IMR-90 (cell line): ENCODE measurements around the gene DYNC2LI1. TPM values are rescaled to one million over a fixed set of nuclear protein-coding genes. Genes with fewer than 3 reads are reported as not detected.

ENCODE experiments used
- ATAC-seq: fragments of 200-7000 bp; cut with Tn5 transposase; 2 replicates; pipeline ENCODE4 v1.9.1; 2020; ENCODE audit warnings: low read depth, mild to moderate bottlenecking, moderate library complexity
- BruUV-seq: library from RNA; stranded (reverse); fragments of 400-500 nt; replicated peaks from 2 replicates; lab custom pipeline; 2021; lab: Mats Ljungman, UMichigan
- CTCF ChIA-PET: fragments of 300-600 bp; formaldehyde crosslinking; extraction: SDS; loops from one replicate; lab custom pipeline; 2021; ENCODE audit warnings: antibody characterized with exemption; lab: Yijun Ruan, JAX
- POLR2A ChIA-PET: fragments of 300-600 bp; sonication (Branson Sonifier 250); formaldehyde crosslinking; loops from one replicate; lab custom pipeline; 2022; ENCODE audit warnings: antibody characterized with exemption; ENCODE audit not compliant: unreplicated experiment; lab: Charles Lee
- DNase-seq: peaks from one replicate; pipeline ENCODE4 v3.0.0; 2013
- H2AFZ ChIP-seq: replicated peaks from 2 replicates; pipeline ENCODE3; 2013; ENCODE audit warnings: low read length, mild to moderate bottlenecking; ENCODE audit not compliant: poor library complexity
- H2AK5ac ChIP-seq: 2 replicates; pipeline ENCODE4 v1.6.1; 2013; ENCODE audit warnings: low read depth, low read length, inconsistent platforms
- H2AK9ac ChIP-seq: replicated peaks from 2 replicates; pipeline ENCODE3; 2013; ENCODE audit warnings: mild to moderate bottlenecking, low read depth, low read length, moderate library complexity; ENCODE audit not compliant: poor library complexity
- H2BK120ac ChIP-seq: 2 replicates; pipeline ENCODE4 v1.6.1; 2013; ENCODE audit warnings: low read depth, low read length, inconsistent platforms
- H2BK15ac ChIP-seq: 3 replicates; pipeline ENCODE4 v1.6.1; 2013; ENCODE audit warnings: low read depth, low read length, inconsistent platforms
- H2BK20ac ChIP-seq: 2 replicates; pipeline ENCODE4 v1.6.1; 2013; ENCODE audit warnings: low read depth, mild to moderate bottlenecking, inconsistent platforms, low read length, moderate library complexity
- H2BK5ac ChIP-seq: 2 replicates; pipeline ENCODE4 v1.6.1; 2013; ENCODE audit warnings: mild to moderate bottlenecking, low read depth, low read length, inconsistent platforms; ENCODE audit not compliant: poor library complexity, severe bottlenecking
- H3K14ac ChIP-seq: replicated peaks from 2 replicates; pipeline ENCODE4 v1.6.1; 2013; ENCODE audit warnings: low read depth, low read length, inconsistent platforms
- H3K18ac ChIP-seq: 2 replicates; pipeline ENCODE4 v1.6.1; 2013; ENCODE audit warnings: low read depth, low read length, control low read depth
- H3K23ac ChIP-seq: 2 replicates; pipeline ENCODE4 v1.6.1; 2013; ENCODE audit warnings: low read depth, low read length, inconsistent platforms
- H3K27ac ChIP-seq: 2 replicates; pipeline ENCODE4 v1.5.1; 2013; ENCODE audit warnings: mild to moderate bottlenecking, control low read depth, low read length; ENCODE audit not compliant: insufficient read depth
- H3K27me3 ChIP-seq: 2 replicates; pipeline ENCODE4 v1.6.1; 2013; ENCODE audit warnings: low read length; ENCODE audit not compliant: control insufficient read depth, insufficient read depth
- H3K36me3 ChIP-seq: 2 replicates; pipeline ENCODE4 v1.6.1; 2013; ENCODE audit warnings: low read length, mixed read lengths; ENCODE audit not compliant: control insufficient read depth, insufficient read depth
- H3K4ac ChIP-seq: 2 replicates; pipeline ENCODE4 v1.6.1; 2013; ENCODE audit warnings: low read depth, low read length, inconsistent platforms
- H3K4me1 ChIP-seq: 2 replicates; pipeline ENCODE4 v1.6.1; 2013; ENCODE audit warnings: low read length, mixed read lengths; ENCODE audit not compliant: control insufficient read depth, insufficient read depth
- H3K4me2 ChIP-seq: 2 replicates; pipeline ENCODE4 v1.6.1; 2013; ENCODE audit warnings: low read depth, mild to moderate bottlenecking, control low read depth, low read length, moderate library complexity
- H3K4me3 ChIP-seq: 2 replicates; pipeline ENCODE4 v1.5.1; 2013; ENCODE audit warnings: low read depth, mild to moderate bottlenecking, control low read depth, low read length, moderate library complexity; ENCODE audit not compliant: insufficient read depth
- H3K56ac ChIP-seq: 2 replicates; pipeline ENCODE4 v1.6.1; 2013; ENCODE audit warnings: low read length, inconsistent platforms; ENCODE audit not compliant: insufficient read depth; ENCODE audit errors: extremely low read depth
- H3K79me1 ChIP-seq, 2 experiments: 2 replicates each; pipeline ENCODE4 v1.6.1; 2013; ENCODE audit warnings: low read length in 2 of 2, inconsistent platforms in 1 of 2, low read depth in 1 of 2
- H3K9ac ChIP-seq: 2 replicates; pipeline ENCODE4 v1.6.1; 2013; ENCODE audit warnings: low read depth, low read length, control low read depth
- H3K9me1 ChIP-seq: 2 replicates; pipeline ENCODE4 v1.6.1; 2013; ENCODE audit warnings: low read length, inconsistent platforms; ENCODE audit not compliant: insufficient read depth
- H3K9me3 ChIP-seq: 2 replicates; pipeline ENCODE4 v1.6.1; 2013; ENCODE audit warnings: low read length; ENCODE audit not compliant: control insufficient read depth, insufficient read depth
- H4K20me1 ChIP-seq: 2 replicates; pipeline ENCODE4 v1.6.1; 2013; ENCODE audit warnings: low read length, inconsistent platforms; ENCODE audit not compliant: insufficient read depth
- H4K5ac ChIP-seq: 2 replicates; pipeline ENCODE4 v1.6.1; 2013; ENCODE audit warnings: mild to moderate bottlenecking, low read depth, low read length, control low read depth
- H4K8ac ChIP-seq, 2 experiments: 2 replicates each; pipeline ENCODE4 v1.6.1; 2013; ENCODE audit warnings: low read depth in 2 of 2, low read length in 2 of 2, control low read depth in 1 of 2, inconsistent platforms in 1 of 2
- H4K91ac ChIP-seq: 2 replicates; pipeline ENCODE4 v1.6.1; 2013; ENCODE audit warnings: low read depth, low read length, inconsistent platforms; ENCODE audit not compliant: insufficient read depth
- BHLHE40 ChIP-seq: fragments of 150-350 bp; IDR thresholded peaks from 2 replicates; pipeline ENCODE4 v1.6.1; 2016; ENCODE audit warnings: mild to moderate bottlenecking, low read depth, low read length
- CEBPB ChIP-seq: IDR thresholded peaks from 2 replicates; pipeline ENCODE4 v1.6.1; 2012; ENCODE audit warnings: low read depth, low read length, improper control_type of control experiment
- CHD1 ChIP-seq: IDR thresholded peaks from 2 replicates; pipeline ENCODE4 v1.6.1; 2012; ENCODE audit warnings: low read depth, low read length, improper control_type of control experiment
- FOS ChIP-seq: fragments of 150-350 bp; IDR thresholded peaks from 2 replicates; pipeline ENCODE4 v1.6.1; 2016; ENCODE audit warnings: low read depth, low read length
- MAFK ChIP-seq: IDR thresholded peaks from 2 replicates; pipeline ENCODE4 v1.6.1; 2012; ENCODE audit warnings: low read depth, low read length, improper control_type of control experiment
- MAZ ChIP-seq: IDR thresholded peaks from 2 replicates; pipeline ENCODE4 v1.6.1; 2012; ENCODE audit warnings: low read depth, mild to moderate bottlenecking, low read length, improper control_type of control experiment, moderate library complexity, borderline replicate concordance
- MXI1 ChIP-seq: IDR thresholded peaks from 2 replicates; pipeline ENCODE4 v1.6.1; 2012; ENCODE audit warnings: low read depth, mild to moderate bottlenecking, low read length, moderate library complexity, borderline replicate concordance
- NFE2L2 ChIP-seq: fragments of 150-350 bp; IDR thresholded peaks from 2 replicates; pipeline ENCODE4 v1.6.1; 2016; ENCODE audit warnings: low read depth, mild to moderate bottlenecking, low read length
- POLR2A ChIP-seq: IDR thresholded peaks from 2 replicates; pipeline ENCODE4 v1.6.1; 2012; ENCODE audit warnings: mild to moderate bottlenecking, low read depth, low read length
- RAD21 ChIP-seq: IDR thresholded peaks from 2 replicates; pipeline ENCODE4 v1.6.1; 2012; ENCODE audit warnings: low read length, improper control_type of control experiment
- RCOR1 ChIP-seq: IDR thresholded peaks from 2 replicates; pipeline ENCODE4 v1.6.1; 2012; ENCODE audit warnings: mild to moderate bottlenecking, low read length, improper control_type of control experiment; ENCODE audit not compliant: insufficient replicate concordance
- RFX5 ChIP-seq: IDR thresholded peaks from 2 replicates; pipeline ENCODE4 v1.8.0; 2012; ENCODE audit warnings: low read depth, mild to moderate bottlenecking, low read length, moderate library complexity
- SMC3 ChIP-seq: fragments of 150-350 bp; IDR thresholded peaks from 2 replicates; pipeline ENCODE4 v1.6.1; 2016; ENCODE audit warnings: low read depth, mild to moderate bottlenecking, antibody characterized with exemption, low read length, moderate library complexity
- WGBS, 2 experiments: methylation state at CpG; one replicate each; pipeline versions ENCODE4 v1.1.5 to v1.1.7; 2013; ENCODE audit warnings: missing lambda C conversion rate in 2 of 2; ENCODE audit not compliant: insufficient read length in 1 of 2; ENCODE audit errors: extremely low coverage in 2 of 2; 5-methylcytosine and 5-hydroxymethylcytosine counted together
- dilution Hi-C: fragments of 300-500 bp; cut with HindIII; formaldehyde crosslinking; loops from one replicate; pipeline ENCODE4 v1.14.3; 2018; ENCODE audit warnings: low sequenced_read_pairs; ENCODE audit not compliant: unreplicated experiment
- in situ Hi-C: fragments of 300-500 bp; cut with MboI; formaldehyde crosslinking; loops from 3 replicates; pipeline ENCODE4 v1.14.3; 2019; ENCODE audit warnings: low sequenced_read_pairs, inconsistent platforms, mixed read lengths
- intact Hi-C: fragments of 100-400 bp; cut with micrococcal nuclease; formaldehyde crosslinking; loops from 2 replicates; pipeline ENCODE4 v1.10.0; 2022
- polyA plus RNA-seq, 3 experiments: library from polyadenylated mRNA; depleted of rRNA; stranded (reverse); fragments of >200 nt; gene quantifications; 2 replicates each; pipeline ENCODE4 v1.2.3, GENCODE V29; 2012; ENCODE audit warnings: low replicate concordance in 1 of 3
- total RNA-seq: library from RNA; depleted of rRNA; stranded (reverse); fragments of >200 nt; gene quantifications from 2 replicates; pipeline ENCODE4 v1.2.3, GENCODE V29; 2012
- TF ChIP-seq, protein P1 (sequence below): conservative IDR thresholded peaks from 2 replicates; pipeline ENCODE4 v1.5.1; 2012; ENCODE audit warnings: mild to moderate bottlenecking, low read depth, low read length, improper control_type of control experiment
- TF ChIP-seq, protein P2 (sequence below): fragments of 150-350 bp; IDR thresholded peaks from 2 replicates; pipeline ENCODE4 v1.6.1; 2016; ENCODE audit warnings: low read depth, mild to moderate bottlenecking, low read length, moderate library complexity, borderline replicate concordance
- TF ChIP-seq, protein P3 (sequence below): fragments of 150-350 bp; IDR thresholded peaks from 2 replicates; pipeline ENCODE4 v1.6.1; 2017; ENCODE audit warnings: mild to moderate bottlenecking, antibody characterized with exemption, low read length, low read depth

Gene DYNC2LI1
- total and polyA plus RNA-seq, 2 of the 4 experiments (the other 2 are of a cell fraction): 5.2 to 10.4 TPM

DNA sequence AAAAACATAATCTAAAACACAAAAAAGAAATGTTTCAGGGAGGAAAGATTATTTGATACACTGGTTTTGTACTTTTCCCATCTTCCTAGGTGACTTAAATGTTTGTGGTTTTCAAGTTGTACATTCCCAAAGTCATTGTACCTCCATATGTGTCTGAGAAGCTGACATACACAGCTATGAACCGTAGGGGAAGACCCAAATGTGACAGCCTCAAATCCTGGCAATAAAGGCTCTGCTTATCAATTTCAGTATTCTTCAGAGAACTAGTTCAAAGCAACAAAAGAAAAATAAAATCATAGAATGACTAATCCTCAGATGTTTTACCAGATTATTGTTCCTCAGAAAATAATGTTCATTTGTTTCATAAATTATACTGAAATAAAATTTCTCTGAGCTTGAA, 2.5 kb downstream of the DYNC2LI1 start:
- no TSS peak for BruUV-seq
- Histone ChIP-seq H3K56ac (no peak overlapping the region), H2AFZ (no peak overlapping the region), H3K9me1 (0 out of 2 replicates have a peak, but pooled peaks cover 3% of the 10 kb centered on the region), H3K4ac (no peak overlapping the region), H2BK15ac (no peak overlapping the region), H4K5ac (no peak overlapping the region), H4K8ac (no peak overlapping the region), H3K9me3 (no peaks in the 10 kb centered on the region), H2BK120ac (no peak overlapping the region), H4K20me1 (no peaks in the 10 kb centered on the region), H2AK9ac (no peak overlapping the region), H3K36me3 (peaks cover 9% of the 10 kb centered on the region), H3K4me1 (peaks cover 2% of the 10 kb centered on the region), H3K27ac (no peak overlapping the region), H3K18ac (no peak overlapping the region), H3K14ac (no peak overlapping the region), H3K79me1 (peaks cover 4 to 10% of the 10 kb centered on the region in 2 experiments; a peak in 3 of 4 replicates), H3K4me2 (no peak overlapping the region), H3K27me3 (no peaks in the 10 kb centered on the region), H2BK5ac (no peak overlapping the region), H4K91ac (no peak overlapping the region), H3K4me3 (no peak overlapping the region), H2AK5ac (no peak overlapping the region), H3K23ac (no peak overlapping the region), H2BK20ac (no peak overlapping the region), H3K9ac (no peak overlapping the region)
- no peak for DNase-seq
- intact Hi-C loops: no loop called here
- no CpG with 5 or more reads among the region's 1 CpG for WGBS, 2 experiments
- CTCF ChIA-PET: interaction anchor here (0.6 kb wide), 1 partner anchor 22 kb away, joined by 3 read pairs; no protein-coding TSS in a partner anchor
- in situ Hi-C loops: no loop called here
- dilution Hi-C loops: no loop called here
- POLR2A ChIA-PET: no interaction called here
- TF ChIP-seq RFX5 (no peak), POLR2A (no peak), SMC3 (no peak), RAD21 (no peak), CHD1 (no peak), MXI1 (no peak), RCOR1 (no peak), MAZ (no peak), NFE2L2 (no peak), MAFK (no peak), CEBPB (no peak), BHLHE40 (no peak), FOS (no peak)
- TF ChIP-seq, protein P1, sequence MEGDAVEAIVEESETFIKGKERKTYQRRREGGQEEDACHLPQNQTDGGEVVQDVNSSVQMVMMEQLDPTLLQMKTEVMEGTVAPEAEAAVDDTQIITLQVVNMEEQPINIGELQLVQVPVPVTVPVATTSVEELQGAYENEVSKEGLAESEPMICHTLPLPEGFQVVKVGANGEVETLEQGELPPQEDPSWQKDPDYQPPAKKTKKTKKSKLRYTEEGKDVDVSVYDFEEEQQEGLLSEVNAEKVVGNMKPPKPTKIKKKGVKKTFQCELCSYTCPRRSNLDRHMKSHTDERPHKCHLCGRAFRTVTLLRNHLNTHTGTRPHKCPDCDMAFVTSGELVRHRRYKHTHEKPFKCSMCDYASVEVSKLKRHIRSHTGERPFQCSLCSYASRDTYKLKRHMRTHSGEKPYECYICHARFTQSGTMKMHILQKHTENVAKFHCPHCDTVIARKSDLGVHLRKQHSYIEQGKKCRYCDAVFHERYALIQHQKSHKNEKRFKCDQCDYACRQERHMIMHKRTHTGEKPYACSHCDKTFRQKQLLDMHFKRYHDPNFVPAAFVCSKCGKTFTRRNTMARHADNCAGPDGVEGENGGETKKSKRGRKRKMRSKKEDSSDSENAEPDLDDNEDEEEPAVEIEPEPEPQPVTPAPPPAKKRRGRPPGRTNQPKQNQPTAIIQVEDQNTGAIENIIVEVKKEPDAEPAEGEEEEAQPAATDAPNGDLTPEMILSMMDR: no peak
- TF ChIP-seq, protein P2, sequence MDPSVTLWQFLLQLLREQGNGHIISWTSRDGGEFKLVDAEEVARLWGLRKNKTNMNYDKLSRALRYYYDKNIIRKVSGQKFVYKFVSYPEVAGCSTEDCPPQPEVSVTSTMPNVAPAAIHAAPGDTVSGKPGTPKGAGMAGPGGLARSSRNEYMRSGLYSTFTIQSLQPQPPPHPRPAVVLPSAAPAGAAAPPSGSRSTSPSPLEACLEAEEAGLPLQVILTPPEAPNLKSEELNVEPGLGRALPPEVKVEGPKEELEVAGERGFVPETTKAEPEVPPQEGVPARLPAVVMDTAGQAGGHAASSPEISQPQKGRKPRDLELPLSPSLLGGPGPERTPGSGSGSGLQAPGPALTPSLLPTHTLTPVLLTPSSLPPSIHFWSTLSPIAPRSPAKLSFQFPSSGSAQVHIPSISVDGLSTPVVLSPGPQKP: no peak
- TF ChIP-seq, protein P3, sequence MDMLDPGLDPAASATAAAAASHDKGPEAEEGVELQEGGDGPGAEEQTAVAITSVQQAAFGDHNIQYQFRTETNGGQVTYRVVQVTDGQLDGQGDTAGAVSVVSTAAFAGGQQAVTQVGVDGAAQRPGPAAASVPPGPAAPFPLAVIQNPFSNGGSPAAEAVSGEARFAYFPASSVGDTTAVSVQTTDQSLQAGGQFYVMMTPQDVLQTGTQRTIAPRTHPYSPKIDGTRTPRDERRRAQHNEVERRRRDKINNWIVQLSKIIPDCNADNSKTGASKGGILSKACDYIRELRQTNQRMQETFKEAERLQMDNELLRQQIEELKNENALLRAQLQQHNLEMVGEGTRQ: no peak
- no peak for ATAC-seq
